GM21619 (cell line): ENCODE results near the gene PDGFC.

Source experiments
- ATAC-seq: cut with Tn5 transposase; IDR thresholded peaks from one replicate; pipeline ENCODE4 v1.9.1; 2021; ENCODE audit not compliant: unreplicated experiment

The PDGFC gene

DNA sequence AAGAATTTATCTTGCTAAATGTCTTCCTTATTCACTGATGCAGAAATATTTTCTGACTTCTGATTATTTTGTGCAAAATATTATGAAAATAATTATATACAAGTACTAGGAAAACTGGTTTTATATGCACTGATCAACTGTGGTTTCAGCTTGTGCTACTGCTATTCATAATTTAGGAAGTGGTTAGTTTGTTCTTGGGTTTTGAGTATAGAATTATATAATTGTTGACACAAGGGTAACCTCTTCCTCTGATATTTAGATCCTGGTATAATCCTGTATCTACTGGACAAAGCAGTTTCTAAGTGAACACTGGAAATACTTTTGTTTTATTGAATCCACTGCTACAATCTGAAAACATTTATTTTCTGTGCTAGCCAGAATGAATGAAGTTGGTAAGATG is 182.8 kb downstream of the PDGFC start:
- no peak for ATAC-seq

GRCh38 chr4:156786713-156787112 is 184.9 kb downstream of the PDGFC start:
- ATAC-seq = no peak

GRCh38 chr4:156784970-156785369 is 186.6 kb downstream of the PDGFC start:
- no peak for ATAC-seq

DNA sequence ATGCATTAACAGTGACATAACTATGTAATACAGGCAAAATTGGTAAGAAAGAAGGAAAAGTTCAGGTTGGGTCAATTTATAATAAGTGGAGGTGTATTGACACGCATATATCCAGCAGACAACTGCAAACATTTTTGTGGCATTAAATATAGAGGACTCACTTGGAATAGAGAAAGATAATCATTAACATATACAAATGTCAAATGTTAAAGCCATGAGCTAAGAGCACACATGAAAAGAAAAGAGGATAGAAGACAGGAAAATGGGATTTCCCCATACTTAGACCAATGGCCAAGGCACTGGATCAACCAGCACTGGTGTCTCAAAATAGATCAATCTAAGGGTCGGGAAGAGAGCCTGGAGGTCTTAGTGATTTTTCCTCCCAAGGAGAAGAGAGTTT is 187.6 kb downstream of the PDGFC start:
- ATAC-seq = no peak

DNA sequence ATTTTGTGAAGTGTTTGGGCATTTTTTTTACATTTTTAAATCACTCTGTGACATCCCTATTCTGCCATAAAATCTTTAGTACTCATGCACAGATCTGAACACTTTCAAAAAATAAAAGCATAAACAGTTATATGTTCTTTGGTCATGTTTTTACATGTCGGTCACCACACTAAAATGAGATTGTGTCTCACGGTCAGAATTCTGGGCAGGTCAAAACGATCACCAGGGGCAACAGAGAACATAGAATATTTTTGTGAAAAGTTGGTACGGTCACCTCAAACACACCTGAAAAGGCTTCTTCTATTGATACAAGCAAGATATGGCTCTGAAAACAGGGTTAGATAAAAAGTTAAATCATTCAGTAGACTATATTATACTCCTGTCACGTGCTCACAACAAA is 189.1 kb downstream of the PDGFC start:
- ATAC-seq = no peak

DNA sequence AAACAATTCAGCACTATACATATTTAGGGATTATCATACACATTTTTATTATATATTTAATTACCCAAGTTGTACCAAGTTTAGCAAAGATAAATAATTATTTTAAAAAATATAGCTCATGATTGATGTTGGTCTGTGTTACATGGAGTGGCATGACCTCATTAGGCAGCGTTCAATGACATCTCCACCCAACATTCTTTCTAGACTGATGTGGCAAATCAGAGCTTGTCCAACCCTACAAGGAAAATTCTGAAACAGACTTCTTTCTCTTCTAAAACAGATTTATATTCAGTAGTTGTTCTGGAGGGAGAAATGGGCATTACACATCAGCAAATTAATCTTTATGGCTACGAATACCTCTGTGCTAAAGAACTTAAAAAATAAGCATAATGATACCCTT is 189.7 kb downstream of the PDGFC start:
- ATAC-seq = no peak

- ATAC-seq = no peak
Measured at GRCh38 chr4:156779774-156780173, 191.8 kb downstream of the PDGFC start.

DNA sequence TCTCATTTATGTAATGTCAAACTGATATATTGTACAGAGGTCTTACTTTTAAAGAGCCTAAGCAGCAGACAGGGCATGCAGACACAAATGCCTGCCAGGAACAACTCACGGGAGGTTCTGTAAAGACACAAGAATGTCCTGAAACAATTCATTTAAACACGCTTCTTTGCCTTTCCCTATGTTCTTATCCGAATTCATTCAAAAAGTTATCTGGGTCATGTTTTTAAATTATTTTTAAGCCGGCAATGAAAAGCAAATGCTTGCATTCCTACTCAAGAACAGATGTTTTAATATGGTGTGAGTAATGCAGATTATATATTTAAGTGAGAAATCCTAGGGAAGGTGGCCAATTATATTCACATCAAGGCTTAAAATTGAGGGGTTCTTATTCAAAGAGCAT is 192.6 kb downstream of the PDGFC start:
- ATAC-seq = no peak

DNA sequence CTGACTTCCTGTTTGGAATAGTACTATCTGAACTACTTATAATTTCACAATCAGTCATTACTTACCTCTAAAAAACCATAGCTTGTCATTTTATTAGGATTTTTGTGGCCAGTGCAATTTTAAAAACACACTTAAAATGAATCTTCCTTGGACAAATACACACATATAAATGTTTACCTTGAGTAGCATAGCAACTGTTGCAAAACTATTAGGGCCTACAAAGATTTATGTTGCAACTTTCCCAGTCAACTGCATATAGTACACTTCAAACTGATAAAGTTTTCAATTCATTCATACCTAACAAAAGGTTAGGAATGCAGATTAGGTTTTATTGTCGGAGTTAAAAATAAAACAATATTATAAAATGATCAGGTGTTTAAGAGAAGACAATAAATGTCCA is 193.0 kb downstream of the PDGFC start:
- no peak for ATAC-seq

- ATAC-seq = no peak
Measured at GRCh38 chr4:156778093-156778492, 193.5 kb downstream of the PDGFC start.

- ATAC-seq = no peak
Measured at GRCh38 chr4:156775813-156776212, 195.8 kb downstream of the PDGFC start.

GRCh38 chr4:156774422-156774821 is 197.2 kb downstream of the PDGFC start:
- ATAC-seq = no peak

DNA sequence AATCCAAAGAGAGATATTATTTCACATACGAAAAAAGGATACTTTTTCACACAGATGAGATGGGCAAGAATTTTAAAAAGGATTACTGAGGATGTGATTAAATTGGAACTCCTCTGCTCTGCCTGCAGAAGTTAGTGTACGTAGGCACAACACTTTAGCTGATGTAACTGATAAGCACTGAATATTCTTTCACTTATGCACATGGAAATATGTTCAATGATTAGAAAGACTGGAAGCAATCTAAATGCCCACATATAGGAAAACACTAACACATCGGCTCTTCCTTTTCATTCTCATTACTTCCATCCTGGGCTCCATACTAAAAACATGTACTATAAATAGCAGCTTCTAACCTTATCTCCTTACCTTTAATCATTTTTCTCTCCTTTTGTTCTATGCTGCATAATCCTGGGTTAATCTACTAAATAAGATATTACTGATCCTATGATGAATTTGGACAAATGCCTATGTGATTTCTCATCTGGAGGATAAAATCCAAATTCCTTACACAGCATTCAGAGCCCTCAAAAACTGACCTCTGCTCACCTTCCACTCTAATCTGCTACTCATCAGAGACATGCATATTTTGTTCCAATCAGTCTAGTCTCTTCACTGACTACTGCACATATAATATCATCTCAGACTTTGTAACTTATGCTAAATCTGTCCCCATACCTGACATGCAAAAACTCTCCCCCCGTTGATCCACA is 197.8 kb downstream of the PDGFC start:
- ATAC-seq = no peak

- ATAC-seq = no peak
Measured at GRCh38 chr4:156771171-156771837, 200.3 kb downstream of the PDGFC start.

DNA sequence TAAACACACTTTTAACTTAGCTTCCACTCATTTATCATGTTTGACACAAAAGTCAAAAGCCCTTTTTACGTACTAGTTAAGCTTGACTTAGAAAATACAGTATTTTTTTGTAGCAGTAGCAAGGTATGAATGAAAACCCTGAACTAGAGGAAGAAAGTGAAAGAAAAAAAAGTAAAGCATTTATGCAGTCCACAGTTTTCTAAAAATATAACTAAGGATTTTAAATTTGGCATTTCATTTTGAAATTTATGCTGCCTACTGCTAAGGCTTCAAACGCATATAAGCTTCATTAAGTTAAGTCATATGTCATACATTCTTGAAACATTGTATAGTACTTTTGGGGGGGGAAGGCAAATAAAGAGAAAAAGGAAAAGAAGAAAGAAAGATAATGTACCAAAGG is 201.5 kb downstream of the PDGFC start:
- no peak for ATAC-seq

GRCh38 chr4:156767911-156768415 is 203.6 kb downstream of the PDGFC start:
- no peak for ATAC-seq

GRCh38 chr4:156766846-156767245 is 204.8 kb downstream of the PDGFC start:
- no peak for ATAC-seq

DNA sequence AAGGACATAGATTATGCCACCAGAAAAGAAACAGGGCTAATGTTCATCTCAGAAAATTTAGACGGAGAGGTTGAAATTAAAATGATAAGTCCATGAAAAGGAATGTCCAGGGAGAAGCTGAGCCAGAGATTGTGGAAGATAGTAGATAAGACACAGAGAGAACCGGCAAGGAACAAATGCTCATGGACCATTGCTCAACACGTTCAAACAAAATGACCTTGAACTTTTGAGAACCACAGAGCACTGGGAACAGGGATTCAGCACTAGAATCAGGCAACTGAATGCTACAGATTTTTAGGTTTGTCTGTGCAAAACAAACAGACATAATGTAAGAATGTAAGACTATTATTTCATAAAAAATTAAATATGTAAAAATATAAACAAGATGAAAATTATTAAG is 206.3 kb downstream of the PDGFC start:
- no peak for ATAC-seq

DNA sequence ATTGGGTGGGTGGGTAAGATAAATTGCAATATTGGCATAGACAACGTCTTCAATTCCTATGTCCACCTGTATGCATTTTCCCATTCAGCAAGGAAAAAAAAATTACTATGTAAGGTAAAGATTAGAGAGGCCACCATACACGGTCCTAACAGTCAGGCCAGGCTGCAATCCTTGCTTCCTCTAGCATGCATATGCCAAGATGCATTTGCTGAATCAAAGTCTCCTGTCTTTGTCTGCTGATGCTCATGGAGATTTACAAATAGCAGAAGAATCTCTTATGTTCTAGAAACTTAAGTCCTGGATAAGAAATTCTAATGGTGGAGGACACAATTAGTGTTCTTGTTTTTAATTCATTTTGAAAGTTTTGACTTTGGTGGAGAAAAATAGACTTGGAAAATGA is 206.8 kb downstream of the PDGFC start:
- no peak for ATAC-seq

GRCh38 chr4:156764145-156764544 is 207.5 kb downstream of the PDGFC start:
- ATAC-seq = no peak

DNA sequence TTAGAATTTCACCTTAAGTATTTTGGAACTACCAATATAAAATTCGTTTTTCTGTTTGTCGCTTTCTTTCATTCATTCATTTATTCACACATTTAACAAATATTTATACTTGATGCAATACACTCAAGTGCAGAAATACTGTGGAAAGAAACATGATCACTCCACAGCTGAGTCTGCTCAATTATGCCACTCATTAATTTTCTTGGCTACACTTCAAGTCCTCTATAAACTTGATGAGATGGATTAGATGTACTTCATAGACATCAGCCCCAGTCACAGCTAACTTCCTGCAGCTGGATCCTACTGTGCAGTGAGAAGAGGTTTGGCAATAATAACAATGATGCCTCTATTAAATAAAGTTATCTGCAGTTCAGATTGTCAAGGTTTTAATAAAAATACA is 208.1 kb downstream of the PDGFC start:
- ATAC-seq = no peak

DNA sequence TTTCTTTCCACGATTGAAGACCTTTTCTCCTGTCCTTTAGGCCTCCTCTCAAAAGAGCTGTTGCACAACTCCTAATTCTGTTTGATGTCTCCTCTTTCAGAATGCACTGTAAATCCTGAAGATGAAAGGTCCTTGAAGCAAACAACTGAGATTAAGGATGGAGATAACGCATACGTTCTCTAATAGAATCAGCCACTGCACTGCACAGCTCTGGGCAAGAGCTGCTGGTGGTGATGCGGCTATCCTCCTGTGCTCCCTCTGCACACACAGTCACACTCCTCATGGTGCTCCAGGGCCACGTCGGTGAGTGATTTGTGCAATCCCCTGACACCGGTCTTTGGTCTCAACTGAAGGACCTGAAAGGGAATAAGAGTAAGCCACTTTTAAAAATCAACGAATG is 208.7 kb downstream of the PDGFC start:
- no peak for ATAC-seq

DNA sequence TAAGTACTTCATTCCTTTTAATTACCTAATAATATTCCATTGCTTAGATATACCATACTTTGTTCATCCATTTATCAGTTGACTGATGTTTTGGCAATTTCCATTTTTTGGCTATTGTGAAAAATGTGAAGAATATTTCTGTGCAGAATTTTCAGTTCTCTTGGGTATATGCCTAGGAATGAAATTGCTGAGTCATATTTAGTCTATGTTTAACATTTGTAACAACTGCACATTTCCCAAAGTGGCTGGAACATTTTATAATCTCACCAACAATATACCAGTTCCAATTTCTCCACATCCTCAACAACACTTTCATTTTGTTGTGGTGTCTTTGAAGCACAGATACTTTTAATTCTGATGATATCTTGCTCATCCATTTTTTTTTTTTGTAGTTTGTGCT is 215.5 kb downstream of the PDGFC start:
- ATAC-seq = no peak
